Fibroblast of lung (primary cell): Measurements from ENCODE around the gene ZNF682.

Experiments
- CTCF ChIP-seq, 2 donors: IDR thresholded peaks in 1 of 2; conservative IDR thresholded peaks in 1 of 2; 1 replicate in 1 of 2; 2 replicates in 1 of 2; pipeline ENCODE4 v1.5.1; 2011 to 2012; ENCODE audit warnings: low read length in 2 of 2, control low read depth in 1 of 2, inconsistent platforms in 1 of 2, low read depth in 1 of 2, mild to moderate bottlenecking in 1 of 2
- EZH2 ChIP-seq: IDR thresholded peaks from 2 replicates; pipeline ENCODE4 v1.5.1; 2012; ENCODE audit warnings: low read length, control low read depth, mild to moderate bottlenecking; ENCODE audit errors: missing control alignments

- TF ChIP-seq CTCF (conservative IDR thresholded peaks at IDR 0.05 in 1 of 2, IDR thresholded peaks at IDR 0.05 in 1 of 2; ENCODE audit: low read depth in 1 of 2, low read length in 2 of 2) (no peak), EZH2 (no peak)
Measured at GRCh38 chr19:20080656-20081055, 41.4 kb upstream of the ZNF682 start.
